Measurements from ENCODE around the gene SFMBT1.

SFMBT1 gene

DNA sequence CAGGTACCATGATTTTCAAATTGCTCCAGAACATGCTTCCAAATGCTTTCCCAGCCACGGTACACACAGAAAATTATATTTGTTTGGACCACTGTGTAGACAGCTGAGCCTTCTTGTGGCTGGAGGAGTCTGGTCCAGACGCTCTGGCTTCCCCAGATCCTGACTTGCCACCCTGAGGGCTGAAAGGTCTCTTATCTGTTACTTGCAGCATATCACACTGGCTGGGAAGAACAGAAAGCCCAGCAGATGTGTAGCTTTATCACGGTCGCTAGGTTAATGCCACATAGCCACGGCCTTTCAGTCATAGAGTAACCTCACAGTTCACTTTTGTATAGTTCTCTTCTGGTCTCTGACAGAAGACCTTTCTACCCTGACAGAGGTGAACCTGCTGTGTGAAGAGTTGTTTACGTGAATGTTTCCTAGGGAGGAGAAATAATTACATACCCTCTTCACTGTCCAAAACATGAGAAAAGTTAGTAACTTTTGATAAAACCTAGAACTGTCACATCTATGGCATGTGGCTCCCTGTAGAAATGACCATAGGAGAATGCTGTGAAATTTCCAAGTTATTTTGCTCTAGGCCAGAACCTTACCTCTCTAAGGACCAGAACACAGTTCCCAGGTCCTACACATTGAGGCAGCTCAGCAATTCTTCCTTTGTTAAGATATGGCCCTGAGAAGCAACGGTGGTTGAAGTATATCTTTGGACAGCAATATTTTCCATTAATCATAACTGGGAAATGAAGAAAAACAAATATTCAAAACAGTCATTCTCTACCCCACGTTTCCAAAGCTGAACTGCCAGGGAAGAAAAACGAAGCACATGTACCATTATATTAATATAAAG, 132.8 kb downstream of the SFMBT1 start:
- no peak for DNase-seq

DNA sequence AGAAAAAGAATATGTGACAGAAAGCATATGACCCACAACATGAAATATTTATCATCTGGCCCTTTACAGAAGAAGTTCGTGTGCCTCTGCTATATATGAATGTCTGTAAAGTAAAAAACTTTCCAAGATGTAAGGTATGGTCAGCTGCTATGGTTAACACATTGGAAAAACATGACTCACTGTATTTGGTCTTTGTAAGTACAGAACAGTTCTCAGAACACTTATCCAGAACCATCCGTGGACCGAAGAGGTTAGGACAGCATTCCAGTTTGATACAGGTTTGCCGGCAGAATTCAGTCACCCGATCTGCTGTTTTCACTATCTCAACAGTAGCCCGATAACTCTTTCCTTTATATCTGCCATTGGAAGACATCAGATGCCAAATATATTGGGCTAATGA, 135.1 kb downstream of the SFMBT1 start:
- no peak for DNase-seq

DNA sequence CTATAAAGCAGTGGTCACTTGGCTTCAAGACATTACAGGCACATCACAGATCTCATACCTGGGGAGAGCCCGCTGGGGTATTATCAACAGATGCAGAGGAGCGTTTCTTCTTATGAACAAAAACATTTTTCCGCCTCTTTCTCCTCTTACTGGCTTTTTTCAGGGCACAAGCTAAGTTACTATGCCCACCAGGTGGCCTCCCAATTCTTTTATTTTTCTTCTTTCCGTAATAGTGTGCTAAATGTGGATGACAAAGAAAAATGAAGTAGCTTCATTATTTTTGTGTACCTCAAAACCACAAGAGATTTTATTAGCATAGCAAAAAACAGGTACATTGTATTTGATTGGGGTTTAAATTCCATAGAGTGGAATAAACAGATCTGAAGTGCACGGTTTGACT, 138.4 kb downstream of the SFMBT1 start:
- no peak for DNase-seq

DNA sequence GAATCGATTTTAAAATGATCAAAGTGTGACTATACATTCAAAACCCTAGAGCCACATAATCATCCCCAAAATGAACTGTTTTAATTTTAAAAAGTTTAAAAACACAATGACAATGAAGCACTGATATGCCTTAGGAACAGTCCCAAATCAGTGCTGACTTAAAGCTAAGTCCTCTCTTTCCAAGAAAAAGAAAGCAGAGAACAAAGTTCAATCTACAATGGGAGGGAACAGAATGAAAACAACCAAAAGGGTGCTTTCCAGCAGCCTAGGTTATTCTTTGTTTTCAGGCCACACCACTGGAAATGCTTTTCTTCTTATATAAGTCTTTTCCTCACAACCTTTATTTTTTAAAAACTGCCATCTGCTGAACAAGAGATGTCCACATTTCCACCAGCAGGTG, 141.3 kb downstream of the SFMBT1 start:
- DNase-seq: no peak

DNA sequence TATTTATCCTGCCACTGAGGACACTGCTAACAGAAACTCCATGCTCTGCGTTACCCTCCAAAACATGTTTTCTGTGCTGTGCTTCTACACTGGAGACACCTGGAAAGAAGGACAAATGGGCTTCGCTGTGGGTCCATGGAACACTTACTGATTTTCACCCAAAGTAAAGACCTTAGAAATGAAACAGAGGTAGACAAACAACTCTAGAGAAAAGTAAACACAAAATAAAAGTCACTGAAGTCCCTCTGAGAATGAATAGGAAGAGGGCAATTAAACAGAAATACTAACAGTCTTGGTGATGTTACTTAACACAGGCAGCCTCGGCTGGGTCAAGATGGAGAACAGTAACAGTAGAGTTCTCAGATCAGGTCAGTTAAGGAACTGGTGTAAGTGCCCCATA, 141.9 kb downstream of the SFMBT1 start:
- no peak for DNase-seq

DNA sequence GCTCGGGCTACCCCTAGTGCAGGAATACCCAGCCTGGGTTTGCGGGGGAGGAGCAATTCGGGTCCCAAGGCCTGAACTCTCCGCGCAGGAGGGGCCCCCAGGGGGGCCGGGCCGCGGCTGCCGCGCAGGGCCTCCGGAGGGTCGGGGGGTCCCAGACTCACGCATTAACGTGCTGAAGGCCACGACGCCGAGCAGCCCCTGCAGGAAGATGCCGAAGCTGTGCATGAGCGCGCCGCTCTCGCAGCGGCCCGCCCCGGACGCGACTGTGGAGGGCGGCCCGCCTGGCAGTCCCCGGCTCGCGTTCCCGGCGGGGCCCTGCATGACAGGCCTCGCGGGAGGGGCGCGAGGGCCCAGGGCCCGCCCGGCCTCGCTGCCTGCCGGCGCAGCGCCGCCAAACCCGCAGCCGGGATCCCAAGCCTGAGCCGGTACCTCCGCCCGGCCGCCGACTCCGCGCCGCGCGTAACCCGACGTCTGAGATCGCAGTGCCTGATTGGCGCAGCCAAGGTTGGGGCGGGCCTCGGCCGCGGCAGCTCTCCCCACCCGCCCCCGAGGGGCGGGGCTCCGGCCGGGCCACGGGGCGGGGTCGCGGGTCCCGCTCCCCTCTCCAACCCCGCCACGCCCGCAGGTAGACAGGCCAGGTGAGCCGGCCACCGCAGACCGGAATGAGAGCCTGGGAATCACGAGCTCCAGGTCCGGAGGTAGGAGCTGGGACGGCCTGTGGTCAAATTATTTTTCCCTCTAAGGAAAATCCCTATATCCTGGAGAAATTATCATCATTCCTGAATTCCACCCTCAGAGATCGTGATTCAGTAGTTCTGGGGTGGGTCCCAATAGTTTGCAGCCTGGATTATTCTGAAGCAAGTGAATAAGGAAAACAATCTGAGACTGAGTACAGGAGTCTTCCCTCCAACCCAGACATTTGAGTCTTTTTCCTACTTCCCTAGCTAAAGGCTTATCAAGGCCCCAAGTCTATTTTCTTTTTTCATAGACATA, 148.4 kb downstream of the SFMBT1 start, which contains the start of gene STIMATE:
Gene STIMATE (minus strand): TSS at position 419 of the 993 bp plus-strand sequence. CDS start 98 bp downstream, at position 321.
- peak; percentile 50 for DNase-seq

DNA sequence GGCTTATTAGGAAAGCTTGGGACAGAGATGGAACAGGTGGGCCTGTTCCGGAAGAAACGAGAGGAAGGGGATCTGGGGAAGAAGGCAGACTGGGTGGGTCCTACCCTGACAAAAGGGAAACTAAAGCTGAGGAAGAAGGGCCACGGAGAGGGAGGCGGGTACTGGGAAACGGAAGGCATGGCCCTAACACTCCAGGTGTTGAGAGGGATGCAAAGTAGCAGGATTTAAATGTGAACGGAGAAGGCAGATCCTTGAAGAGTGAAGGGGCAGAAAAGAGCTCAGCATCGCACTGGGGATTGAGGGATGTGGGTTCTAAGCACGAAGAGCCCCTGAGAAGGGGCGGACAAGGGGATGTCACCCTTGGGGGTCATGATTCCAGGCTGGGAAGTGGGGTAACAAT, 149.3 kb downstream of the SFMBT1 start:
- no peak for DNase-seq

DNA sequence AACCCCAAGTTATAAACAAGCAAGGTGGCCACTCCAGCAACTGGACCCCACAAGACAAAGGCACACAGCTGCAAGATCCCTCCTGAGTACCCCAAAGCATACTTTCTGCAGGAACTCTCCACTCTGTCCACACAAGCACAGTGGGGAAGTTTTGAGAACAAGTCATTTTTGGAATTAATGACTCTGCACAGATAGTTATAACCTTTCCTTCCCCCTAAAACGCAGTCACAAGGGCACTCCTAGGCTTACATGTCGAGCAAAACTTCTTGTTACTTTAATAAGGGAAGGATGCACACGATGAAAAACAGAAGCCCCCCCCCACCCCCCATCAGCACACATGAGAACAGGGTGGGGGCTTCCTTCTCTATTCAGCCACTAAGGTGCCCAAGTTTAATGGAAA, 149.7 kb downstream of the SFMBT1 start:
- DNase-seq: no peak

DNA sequence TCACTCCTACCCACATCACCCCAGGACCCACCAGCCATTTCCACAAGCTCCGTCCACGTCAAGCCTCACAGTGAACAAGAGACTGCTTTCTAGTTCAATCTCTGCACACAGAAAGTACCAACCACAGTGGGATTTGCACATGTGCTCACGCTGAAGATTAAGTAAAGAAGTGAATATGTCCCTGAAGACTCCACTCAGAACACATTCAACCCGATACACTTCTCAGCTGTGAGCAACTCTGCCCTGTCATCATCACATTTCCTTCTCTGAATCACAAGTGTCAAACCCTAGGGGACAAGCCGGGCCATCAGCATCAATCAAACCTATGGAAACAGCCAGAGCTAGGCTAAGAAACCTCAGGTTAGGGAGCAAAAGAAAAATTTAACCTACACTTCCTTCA, 150.5 kb downstream of the SFMBT1 start:
- no peak for DNase-seq

DNA sequence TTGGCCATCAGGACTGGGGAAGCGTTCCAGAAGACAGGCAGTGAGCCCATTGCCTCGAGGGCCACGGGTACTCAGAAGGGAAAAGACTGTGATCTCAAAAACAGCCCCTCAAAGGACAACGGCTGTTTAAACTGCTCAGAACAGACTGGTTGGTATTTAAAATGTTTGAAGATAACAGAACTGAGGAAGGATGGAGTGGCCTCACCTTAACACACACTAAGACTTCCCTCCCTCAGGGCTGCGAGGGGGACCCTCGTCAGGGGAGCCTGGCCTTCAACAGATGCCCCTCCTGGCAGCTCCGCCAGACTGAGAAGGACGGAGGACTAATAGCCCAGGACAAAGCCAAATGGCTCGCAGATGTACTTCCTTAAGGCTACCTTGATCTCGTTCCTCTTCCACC, 151.1 kb downstream of the SFMBT1 start:
- DNase-seq: no peak

DNA sequence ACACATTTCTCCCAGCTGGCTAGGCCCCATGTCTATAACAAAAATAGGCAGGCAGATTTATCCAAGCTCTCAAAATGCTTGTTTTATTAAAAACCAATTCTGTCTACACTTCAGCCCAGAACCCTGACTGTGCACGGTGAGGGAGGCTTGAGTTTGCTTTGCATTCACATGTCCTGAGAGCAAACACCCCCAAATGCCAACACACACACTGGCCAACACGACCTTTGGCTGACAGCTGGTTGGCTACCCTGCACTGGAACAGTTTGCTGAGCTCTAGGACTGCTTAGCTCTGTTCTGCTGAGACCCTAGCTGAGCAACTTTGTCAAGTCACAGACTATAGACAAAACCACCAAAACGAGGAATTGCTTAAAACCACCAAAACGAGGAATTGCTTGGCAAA, 152.2 kb downstream of the SFMBT1 start:
- no peak for DNase-seq

DNA sequence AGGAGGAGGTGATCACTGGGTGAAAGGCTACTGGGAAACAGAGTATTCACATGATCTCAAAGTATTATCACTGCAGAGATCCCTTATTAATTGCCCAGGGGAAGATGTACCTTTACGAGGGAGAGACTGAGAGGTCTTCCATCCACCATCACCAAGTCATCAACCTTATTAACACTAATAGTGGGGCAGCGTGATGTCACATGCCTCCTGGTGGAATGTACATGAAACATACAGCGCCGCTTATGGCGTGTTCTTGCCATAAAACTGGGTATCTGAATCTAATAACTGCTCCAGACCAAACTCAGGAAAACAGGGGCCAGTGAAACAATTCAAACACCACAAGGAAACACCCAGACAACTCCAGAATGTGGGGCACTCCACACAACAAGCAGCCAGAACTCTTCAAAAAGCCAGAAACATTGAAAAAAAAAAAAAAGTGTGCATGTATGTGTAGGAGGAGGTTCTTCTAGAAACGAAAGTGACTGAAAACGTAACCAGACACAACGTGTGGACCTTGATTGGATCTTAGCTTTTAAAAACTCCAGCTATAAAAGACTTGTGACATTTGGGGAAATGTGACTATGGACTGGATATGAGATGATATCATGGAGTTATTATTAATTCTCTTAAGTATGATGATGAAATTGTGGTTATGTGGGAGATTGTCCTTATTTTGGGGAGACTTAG, 153.1 kb downstream of the SFMBT1 start:
- no peak for DNase-seq

DNA sequence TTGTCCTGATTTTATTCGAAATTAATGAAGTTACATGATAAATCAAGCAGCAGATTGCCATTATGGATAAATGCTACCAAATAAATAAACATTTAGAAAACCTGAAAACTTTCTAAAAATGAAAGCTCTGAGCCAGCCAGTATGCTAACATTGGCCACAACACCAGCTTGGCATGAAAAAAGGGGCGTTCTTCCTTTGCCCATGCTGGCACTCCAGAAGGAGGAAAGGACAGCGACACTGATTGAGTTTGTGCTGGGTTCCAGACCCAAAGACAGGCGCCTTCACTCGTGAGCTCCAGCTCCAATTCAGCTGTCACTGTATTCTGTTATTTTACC, 153.6 kb downstream of the SFMBT1 start:
- no peak for DNase-seq

DNA sequence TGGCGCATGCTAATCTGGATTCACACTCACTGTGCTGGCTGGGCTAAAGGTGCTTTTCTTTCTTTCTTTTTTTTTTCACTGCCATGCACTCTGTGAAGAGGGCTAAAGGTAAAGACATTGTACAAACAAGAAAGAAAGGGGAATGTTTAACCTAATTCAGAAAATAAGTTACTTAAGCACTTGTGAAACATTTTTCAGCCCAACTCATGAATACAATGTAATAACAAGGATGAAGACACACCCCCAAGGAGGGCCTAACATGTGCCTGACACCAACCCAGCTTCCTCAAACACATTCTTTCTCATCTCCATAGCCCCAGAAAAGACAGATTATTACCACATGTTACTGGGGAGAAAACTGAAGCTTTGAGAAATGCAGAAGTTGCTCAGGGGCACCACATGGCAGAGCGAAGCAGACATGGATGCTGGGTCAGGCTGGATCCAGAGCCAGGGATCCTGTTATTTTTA, 154.2 kb downstream of the SFMBT1 start:
- no peak for DNase-seq

DNA sequence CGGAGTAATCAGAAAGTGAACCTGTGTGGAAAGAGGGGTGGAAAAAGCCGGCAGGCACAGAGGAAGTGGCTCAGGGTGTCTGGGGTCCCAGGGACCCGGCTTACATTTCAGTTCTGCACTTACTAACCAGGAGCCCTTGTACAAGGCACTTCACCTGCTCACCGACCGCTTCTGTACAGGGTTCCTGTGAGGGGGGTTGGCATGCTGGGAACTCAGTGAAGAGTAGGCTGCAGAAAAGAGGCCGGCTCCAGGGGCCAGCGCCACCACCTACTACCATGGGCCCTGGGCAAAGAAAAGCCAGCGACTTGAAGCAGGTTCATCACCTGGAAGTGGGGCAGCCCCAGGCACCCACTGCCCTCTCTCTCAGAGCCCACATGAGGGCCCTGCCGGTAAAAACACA, 154.7 kb downstream of the SFMBT1 start:
- no peak for DNase-seq

DNA sequence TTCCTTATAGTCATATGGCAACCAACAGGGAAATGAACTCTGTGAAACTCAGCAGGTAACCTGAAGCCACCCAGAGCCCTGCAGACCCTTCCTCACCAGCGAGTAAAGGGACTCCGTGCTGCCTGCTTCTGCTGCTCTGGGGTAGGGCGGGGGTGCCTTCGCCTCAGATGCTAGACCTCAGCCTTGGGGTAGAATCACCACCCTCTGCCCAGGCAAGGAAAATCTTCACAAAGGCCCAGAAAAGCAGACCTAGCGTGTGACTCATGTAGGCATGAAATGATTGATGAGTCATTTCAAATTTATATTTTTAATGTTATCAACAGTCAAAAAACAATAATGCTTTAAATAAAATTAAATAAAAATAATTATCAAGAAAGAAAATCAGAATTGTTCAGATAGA, 155.1 kb downstream of the SFMBT1 start:
- no peak for DNase-seq

DNA sequence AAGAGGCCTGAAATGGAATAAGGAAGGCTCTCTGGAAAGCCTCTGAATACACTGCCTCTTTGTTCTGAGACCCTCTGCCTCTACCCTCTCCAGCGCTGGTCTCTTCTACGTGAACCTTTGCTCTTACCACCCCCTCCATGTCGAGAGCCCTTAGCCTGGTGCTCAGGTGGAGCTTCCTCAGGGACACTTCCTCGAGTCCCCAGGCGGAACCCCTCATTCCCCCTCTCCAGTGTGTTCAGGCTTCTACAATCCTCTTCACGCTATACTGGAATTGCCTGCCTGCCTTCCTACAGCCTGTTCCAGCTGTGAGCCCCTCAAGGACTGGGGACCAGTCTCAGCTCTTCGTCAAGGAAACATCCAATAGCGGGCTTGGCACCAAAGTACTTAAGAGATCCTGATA, 156.0 kb downstream of the SFMBT1 start:
- DNase-seq: peak; percentile 28

DNA sequence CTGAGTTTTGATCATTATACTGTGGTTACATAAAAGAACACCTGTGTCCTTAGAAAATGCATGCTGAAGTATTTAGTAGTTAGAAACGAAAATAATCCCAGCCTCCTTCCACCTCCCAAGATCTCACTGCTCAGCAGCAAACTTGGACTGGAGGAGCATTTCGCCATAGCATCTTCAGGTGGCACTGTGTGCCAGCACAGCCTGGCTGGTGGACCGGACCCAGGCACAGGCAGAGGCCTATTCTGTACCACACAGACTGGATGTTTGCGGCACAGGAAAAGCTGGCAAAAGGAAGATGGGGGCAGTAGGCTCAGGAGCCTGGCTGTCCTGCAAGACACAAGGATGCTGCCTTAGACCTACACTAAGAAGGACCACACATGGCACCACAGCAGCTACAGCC, 158.7 kb downstream of the SFMBT1 start:
- DNase-seq: no peak

DNA sequence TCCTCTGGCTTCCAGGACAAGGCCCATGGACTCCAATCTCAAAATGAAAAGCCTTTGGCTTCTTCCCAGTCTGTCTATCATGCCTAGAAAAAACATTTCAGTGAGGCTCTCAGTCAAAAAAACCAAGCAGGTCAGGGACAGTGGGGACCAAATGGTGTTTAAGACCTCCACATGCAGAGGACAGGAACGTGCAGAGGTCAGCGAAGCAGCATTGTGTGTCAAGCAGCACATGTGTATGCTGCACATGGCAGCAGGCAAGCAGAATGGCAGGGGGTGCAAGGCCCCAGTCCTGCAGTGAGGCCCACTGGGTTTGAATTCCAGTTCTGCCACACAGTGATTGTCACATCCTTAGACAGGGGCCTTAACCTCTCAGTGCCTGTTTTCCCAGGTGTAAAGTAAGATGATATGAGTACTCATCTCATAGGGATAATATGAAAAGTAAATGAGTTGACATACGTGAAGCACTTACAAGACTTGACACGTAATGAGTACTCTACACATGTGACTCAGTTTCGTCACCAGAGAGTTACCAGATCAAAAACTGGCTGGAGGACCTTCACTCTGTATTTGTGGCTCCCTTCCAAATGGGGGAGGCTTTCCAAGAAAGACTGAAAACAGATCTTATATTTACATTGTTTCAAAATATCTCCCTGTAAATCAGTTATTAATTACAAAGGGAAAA, 159.7 kb downstream of the SFMBT1 start:
- no peak for DNase-seq

DNA sequence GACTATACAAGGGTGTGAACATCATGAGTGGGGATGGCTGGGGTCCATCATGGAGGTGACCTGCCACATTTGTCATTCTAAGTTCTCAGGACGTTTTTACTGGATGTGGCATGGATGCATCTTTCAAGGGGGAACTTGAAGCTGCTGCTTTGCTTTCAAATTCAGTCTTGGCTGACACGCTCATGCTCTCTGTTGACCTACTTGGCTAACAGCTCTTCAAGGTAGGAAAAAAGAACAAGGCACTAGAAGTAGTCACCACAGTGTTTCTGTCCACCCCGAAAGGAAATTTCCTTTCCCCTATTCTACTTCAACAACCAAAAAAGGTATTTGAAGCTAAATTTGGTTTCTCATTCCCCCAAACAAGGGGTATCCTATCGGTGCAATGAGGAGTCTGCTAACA, 163.5 kb downstream of the SFMBT1 start:
- DNase-seq: peak; percentile 59

DNA sequence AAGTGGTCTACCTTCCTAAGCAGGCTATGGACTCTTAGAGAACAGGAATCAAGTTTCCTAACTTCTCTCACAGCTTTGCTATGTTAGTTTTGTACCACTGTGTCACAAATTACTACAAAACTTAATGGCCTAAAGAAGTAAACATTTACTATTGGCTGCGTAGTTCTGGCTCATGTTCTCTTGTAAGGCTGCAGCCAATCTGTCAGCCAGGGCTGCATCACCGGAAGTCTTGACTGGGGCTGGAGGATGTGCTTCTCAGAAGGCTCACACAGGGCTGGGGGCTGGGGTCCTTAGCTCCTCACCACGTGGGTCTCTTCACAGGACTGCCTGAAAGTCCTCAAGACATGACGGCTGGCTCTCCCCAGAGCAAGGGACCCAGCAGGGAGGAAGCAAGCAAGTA, 164.0 kb downstream of the SFMBT1 start:
- DNase-seq: peak; percentile 59

DNA sequence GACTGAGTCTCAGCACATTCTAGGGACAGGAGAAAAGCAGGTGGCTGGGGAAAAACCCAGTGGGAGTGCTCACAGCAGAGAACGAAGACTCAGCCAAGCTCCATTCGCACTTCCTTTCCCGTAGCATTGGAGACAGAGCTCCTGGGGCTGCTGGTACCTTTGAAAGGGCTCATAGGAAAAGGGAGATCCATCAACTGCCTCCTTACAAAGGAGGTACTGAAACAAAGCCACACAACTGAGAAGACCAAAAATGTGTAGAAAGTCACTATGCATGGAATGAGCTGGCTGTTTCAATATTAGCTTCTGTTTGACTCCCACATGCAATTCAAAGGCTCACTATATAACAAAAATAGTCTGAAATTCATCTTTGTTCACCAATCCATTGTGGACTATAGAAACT, 165.4 kb downstream of the SFMBT1 start:
- no peak for DNase-seq

DNA sequence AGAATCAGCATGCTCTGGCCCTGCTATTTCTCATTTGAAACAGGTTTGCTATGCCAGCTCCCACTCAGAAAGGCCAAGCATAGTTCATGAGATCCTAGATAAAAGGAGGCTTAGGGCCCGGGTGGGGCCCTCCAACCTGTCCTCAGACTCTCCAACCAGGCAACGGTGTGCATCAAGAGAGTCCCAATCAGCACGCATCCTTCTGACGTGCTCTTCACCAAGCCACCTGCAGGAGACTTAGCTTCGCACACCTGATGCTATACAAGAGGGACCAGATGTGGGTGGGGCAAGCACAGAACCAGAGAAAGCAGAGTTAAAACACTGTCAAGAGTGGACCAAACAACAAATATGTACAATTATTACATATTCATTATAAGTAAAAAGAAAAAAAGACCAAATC, 165.8 kb downstream of the SFMBT1 start:
- DNase-seq: no peak

Data from DMS79 treated with DMSO at 0.1 percent for 48 hours (cell line).